ENCODE data around the gene KLHL29. TPM values are rescaled to one million over a fixed set of nuclear protein-coding genes. Genes with fewer than 3 reads are reported as not detected.

The KLHL29 gene
- total RNA-seq, 3 donors from 2014 or later (not counting 1 experiment from before 2014, with no cell fraction given): 0.24 to 0.43 (median 0.33) TPM

- no peak overlapping the region for H3K4me3 Mint-ChIP-seq
- H3K27me3 Mint-ChIP-seq (ENCODE audit: low read depth in 2 of 2): peaks cover 4 to 33% of the 10 kb centered on the region in 2 donors
- Histone ChIP-seq H3K36me3 (ENCODE audit: control insufficient read depth, insufficient read depth, low read length) (no peaks in the 10 kb centered on the region), H3K27me3 (ENCODE audit: control insufficient read depth, insufficient read depth, low read length) (no peaks in the 10 kb centered on the region), H3K9me3 (ENCODE audit: control insufficient read depth, insufficient read depth, low read length) (no peaks in the 10 kb centered on the region), H3K4me3 (ENCODE audit: low read length) (no peak overlapping the region), H3K4me1 (ENCODE audit: control insufficient read depth, insufficient read depth, low read length) (no peaks in the 10 kb centered on the region), H3K27ac (ENCODE audit: low read length) (no peak overlapping the region)
- no peaks in the 10 kb centered on the region for H3K36me3 Mint-ChIP-seq
- H3K27ac Mint-ChIP-seq: no peak overlapping the region
- ATAC-seq: no peak
- intact Hi-C loops (cut with micrococcal nuclease): no loop called here
- TF ChIP-seq CTCF (IDR thresholded peaks at IDR 0.05): no peak
- 76% methylated on average over 5 of the region's 5 CpGs for WGBS (ENCODE audit: insufficient coverage)
- H3K9me3 Mint-ChIP-seq: no peaks in the 10 kb centered on the region
- H3K4me1 Mint-ChIP-seq: no peaks in the 10 kb centered on the region
- no peak for DNase-seq
Measured at GRCh38 chr2:23484767-23485166, 99.8 kb downstream of the KLHL29 start.

GRCh38 chr2:23485261-23485660 lies 100.3 kb downstream of the KLHL29 start:
- 89% methylated on average over 2 of the region's 2 CpGs for WGBS (ENCODE audit: insufficient coverage)
- no peak overlapping the region for H3K27ac Mint-ChIP-seq
- Histone ChIP-seq H3K27me3 (ENCODE audit: control insufficient read depth, insufficient read depth, low read length) (no peaks in the 10 kb centered on the region), H3K36me3 (ENCODE audit: control insufficient read depth, insufficient read depth, low read length) (no peaks in the 10 kb centered on the region), H3K27ac (ENCODE audit: low read length) (no peak overlapping the region), H3K4me1 (ENCODE audit: control insufficient read depth, insufficient read depth, low read length) (no peaks in the 10 kb centered on the region), H3K9me3 (ENCODE audit: control insufficient read depth, insufficient read depth, low read length) (no peaks in the 10 kb centered on the region), H3K4me3 (ENCODE audit: low read length) (no peak overlapping the region)
- DNase-seq (no peak), ATAC-seq (no peak)
- no peaks in the 10 kb centered on the region for H3K36me3 Mint-ChIP-seq
- H3K4me1 Mint-ChIP-seq: no peaks in the 10 kb centered on the region
- no peak for TF ChIP-seq CTCF (IDR thresholded peaks at IDR 0.05)
- no peaks in the 10 kb centered on the region for H3K9me3 Mint-ChIP-seq
- intact Hi-C loops (cut with micrococcal nuclease): no loop called here
- H3K4me3 Mint-ChIP-seq: no peak overlapping the region
- H3K27me3 Mint-ChIP-seq (ENCODE audit: low read depth in 2 of 2): peaks cover 4 to 33% of the 10 kb centered on the region in 2 donors

- no peak for TF ChIP-seq CTCF (IDR thresholded peaks at IDR 0.05)
- Mint-ChIP-seq H3K4me3 (no peak overlapping the region), H3K4me1 (no peaks in the 10 kb centered on the region), H3K27ac (no peak overlapping the region), H3K36me3 (no peaks in the 10 kb centered on the region), H3K9me3 (no peaks in the 10 kb centered on the region), H3K27me3 (ENCODE audit: low read depth in 2 of 2) (peaks cover 4 to 27% of the 10 kb centered on the region in 2 donors)
- H3K4me1 ChIP-seq (ENCODE audit: control insufficient read depth, insufficient read depth, low read length): no peaks in the 10 kb centered on the region
- intact Hi-C loops (cut with micrococcal nuclease): no loop called here
- no peak overlapping the region for H3K27ac ChIP-seq (ENCODE audit: low read length)
- H3K27me3 ChIP-seq (ENCODE audit: control insufficient read depth, insufficient read depth, low read length): no peaks in the 10 kb centered on the region
- ATAC-seq (no peak), DNase-seq (no peak)
- no peaks in the 10 kb centered on the region for H3K9me3 ChIP-seq (ENCODE audit: control insufficient read depth, insufficient read depth, low read length)
- no peaks in the 10 kb centered on the region for H3K36me3 ChIP-seq (ENCODE audit: control insufficient read depth, insufficient read depth, low read length)
- 85% methylated on average over 10 of the region's 10 CpGs for WGBS (ENCODE audit: insufficient coverage)
- H3K4me3 ChIP-seq (ENCODE audit: low read length): no peak overlapping the region
Measured at GRCh38 chr2:23485841-23486683, 101.1 kb downstream of the KLHL29 start.

- H3K4me3 Mint-ChIP-seq: no peak overlapping the region
- H3K27ac Mint-ChIP-seq: no peak overlapping the region
- peaks cover 4 to 24% of the 10 kb centered on the region in 2 donors for H3K27me3 Mint-ChIP-seq (ENCODE audit: low read depth in 2 of 2)
- no peak for TF ChIP-seq CTCF (IDR thresholded peaks at IDR 0.05)
- ATAC-seq (no peak), DNase-seq (no peak)
- no peaks in the 10 kb centered on the region for H3K27me3 ChIP-seq (ENCODE audit: control insufficient read depth, insufficient read depth, low read length)
- H3K9me3 Mint-ChIP-seq: no peaks in the 10 kb centered on the region
- WGBS (ENCODE audit: insufficient coverage): 86% methylated on average over 5 of the region's 5 CpGs
- intact Hi-C loops (cut with micrococcal nuclease): no loop called here
- H3K27ac ChIP-seq (ENCODE audit: low read length): no peak overlapping the region
- no peak overlapping the region for H3K4me3 ChIP-seq (ENCODE audit: low read length)
- H3K9me3 ChIP-seq (ENCODE audit: control insufficient read depth, insufficient read depth, low read length): no peaks in the 10 kb centered on the region
- no peaks in the 10 kb centered on the region for H3K4me1 ChIP-seq (ENCODE audit: control insufficient read depth, insufficient read depth, low read length)
- H3K36me3 ChIP-seq (ENCODE audit: control insufficient read depth, insufficient read depth, low read length): no peaks in the 10 kb centered on the region
- H3K4me1 Mint-ChIP-seq: no peaks in the 10 kb centered on the region
- H3K36me3 Mint-ChIP-seq: no peaks in the 10 kb centered on the region
Measured at GRCh38 chr2:23486684-23487075, 101.7 kb downstream of the KLHL29 start.
